Measurements from ENCODE around the gene DOCK7.

- TF ChIP-seq CTCF (IDR thresholded peaks at IDR 0.05; ENCODE audit: low read depth, low read length, poor library complexity, severe bottlenecking) (no peak), EZH2phosphoT487 (IDR thresholded peaks at IDR 0.05; ENCODE audit: borderline replicate concordance, low read length) (no peak)
Measured at GRCh38 chr1:62541048-62541447, 147.1 kb downstream of the DOCK7 start.

Data from DOHH2 (cell line).